GM23248 (cell line): ENCODE measurements around the gene GALNT10.

ENCODE experiments used
- EZH2 ChIP-seq: fragments of 200-600 bp; sonication (generic); IDR thresholded peaks from 2 replicates; pipeline ENCODE4 v1.6.1; 2018; ENCODE audit warnings: antibody characterized with exemption, mild to moderate bottlenecking; ENCODE audit not compliant: insufficient read depth, poor library complexity, severe bottlenecking
- EZH2phosphoT487 ChIP-seq: fragments of 200-600 bp; sonication (generic); IDR thresholded peaks from 2 replicates; pipeline ENCODE4 v1.6.1; 2018; ENCODE audit warnings: antibody characterized with exemption, moderate library complexity, mild to moderate bottlenecking, low read depth; ENCODE audit not compliant: insufficient read depth

DNA sequence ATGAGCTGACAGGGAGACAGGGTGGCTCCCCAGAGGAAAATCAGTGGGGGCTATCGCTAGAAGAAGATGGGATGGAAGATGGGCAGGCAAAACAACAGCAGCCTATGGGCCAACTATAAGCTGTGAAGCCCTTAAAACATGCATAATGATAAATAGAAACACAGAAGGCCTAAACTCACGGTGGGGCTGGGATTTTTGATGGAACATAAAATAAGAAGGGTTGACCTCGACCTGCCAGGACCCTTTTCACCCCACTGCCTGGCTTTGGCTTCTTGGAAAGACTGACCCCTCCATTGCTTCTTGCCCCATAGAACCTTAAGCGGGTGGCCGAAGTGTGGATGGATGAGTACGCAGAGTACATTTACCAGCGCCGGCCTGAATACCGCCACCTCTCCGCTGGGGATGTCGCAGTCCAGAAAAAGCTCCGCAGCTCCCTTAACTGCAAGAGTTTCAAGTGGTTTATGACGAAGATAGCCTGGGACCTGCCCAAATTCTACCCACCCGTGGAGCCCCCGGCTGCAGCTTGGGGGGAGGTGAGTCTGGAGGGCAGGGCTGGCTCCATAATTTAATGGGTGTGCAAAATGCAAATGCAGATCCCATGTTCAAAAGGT lies 218.8 kb downstream of the GALNT10 start:
- no peak for TF ChIP-seq EZH2
- no peak for TF ChIP-seq EZH2phosphoT487
